H9 (cell line): Measurements from ENCODE around the gene ZNF644. TPM values are rescaled to one million over a fixed set of nuclear protein-coding genes. Genes with fewer than 3 reads are reported as not detected.

Experiments
- DNase-seq: peaks from one replicate; pipeline ENCODE4 v3.0.0-alpha.2; 2017
- H2AFZ ChIP-seq: one replicate; pipeline ENCODE4 v1.6.1; 2013; ENCODE audit warnings: mild to moderate bottlenecking, low read length, control low read depth, moderate library complexity
- H2AK5ac ChIP-seq: 2 replicates; pipeline ENCODE4 v1.6.1; 2013; ENCODE audit warnings: low read length, control low read depth, mixed read lengths; ENCODE audit not compliant: insufficient read length
- H2BK120ac ChIP-seq: one replicate; pipeline ENCODE4 v1.6.1; 2013; ENCODE audit warnings: low read depth, mild to moderate bottlenecking, low read length, control low read depth, inconsistent platforms; ENCODE audit not compliant: poor library complexity, severe bottlenecking
- H2BK12ac ChIP-seq: 2 replicates; pipeline ENCODE4 v1.6.1; 2013; ENCODE audit warnings: low read length, control low read depth, mixed read lengths, low read depth; ENCODE audit not compliant: insufficient read length
- H2BK15ac ChIP-seq: 2 replicates; pipeline ENCODE4 v1.6.1; 2013; ENCODE audit warnings: low read depth, low read length, control low read depth
- H2BK20ac ChIP-seq: one replicate; pipeline ENCODE4 v1.6.1; 2013; ENCODE audit warnings: low read depth, mild to moderate bottlenecking, low read length, control low read depth, inconsistent platforms; ENCODE audit not compliant: poor library complexity, severe bottlenecking
- H2BK5ac ChIP-seq: 2 replicates; pipeline ENCODE4 v1.6.1; 2013; ENCODE audit warnings: low read length, control low read depth, mixed read lengths; ENCODE audit not compliant: insufficient read length
- H3K14ac ChIP-seq: 2 replicates; pipeline ENCODE4 v1.6.1; 2013; ENCODE audit warnings: low read length, control low read depth; ENCODE audit not compliant: insufficient read depth
- H3K18ac ChIP-seq: 2 replicates; pipeline ENCODE4 v1.6.1; 2013; ENCODE audit warnings: low read depth, mild to moderate bottlenecking, mixed read lengths, low read length, control low read depth; ENCODE audit not compliant: insufficient read length
- H3K23ac ChIP-seq: 2 replicates; pipeline ENCODE4 v1.6.1; 2013; ENCODE audit warnings: low read length, control low read depth, mixed read lengths, low read depth; ENCODE audit not compliant: insufficient read length
- H3K23me2 ChIP-seq: 2 replicates; pipeline ENCODE4 v1.6.1; 2013; ENCODE audit warnings: low read depth, mild to moderate bottlenecking, mixed read lengths, low read length, control low read depth; ENCODE audit not compliant: insufficient read length, poor library complexity, severe bottlenecking
- H3K27ac ChIP-seq: 2 replicates; pipeline ENCODE4 v1.5.1; 2013; ENCODE audit warnings: low read length, control low read depth, mixed read lengths, low read depth; ENCODE audit not compliant: insufficient read length
- H3K27me3 ChIP-seq: 2 replicates; pipeline ENCODE4 v1.6.1; 2013; ENCODE audit warnings: low read length, control low read depth, inconsistent platforms; ENCODE audit not compliant: insufficient read depth
- H3K4ac ChIP-seq: 2 replicates; pipeline ENCODE4 v1.6.1; 2013; ENCODE audit warnings: low read depth, mild to moderate bottlenecking, control low read depth, inconsistent platforms, low read length, moderate library complexity
- H3K4me1 ChIP-seq: 2 replicates; pipeline ENCODE4 v1.6.1; 2013; ENCODE audit warnings: low read length, control low read depth, inconsistent platforms; ENCODE audit not compliant: insufficient read depth
- H3K4me2 ChIP-seq: 2 replicates; pipeline ENCODE4 v1.6.1; 2013; ENCODE audit warnings: low read length, control low read depth, mixed read lengths; ENCODE audit not compliant: insufficient read length, insufficient read depth
- H3K56ac ChIP-seq: 2 replicates; pipeline ENCODE4 v1.6.1; 2013; ENCODE audit warnings: low read depth, mild to moderate bottlenecking, mixed read lengths, low read length, control low read depth; ENCODE audit not compliant: insufficient read length
- H3K79me1 ChIP-seq: 2 replicates; pipeline ENCODE4 v1.6.1; 2013; ENCODE audit warnings: low read depth, mild to moderate bottlenecking, moderate library complexity, low read length, control low read depth, inconsistent platforms; ENCODE audit not compliant: insufficient read depth, poor library complexity, severe bottlenecking
- H3K79me2 ChIP-seq: 2 replicates; pipeline ENCODE4 v1.6.1; 2013; ENCODE audit warnings: low read length, control low read depth, inconsistent platforms; ENCODE audit not compliant: insufficient read depth
- H3K9ac ChIP-seq: 2 replicates; pipeline ENCODE4 v1.6.1; 2013; ENCODE audit warnings: low read length, control low read depth, mixed read lengths; ENCODE audit not compliant: insufficient read length; ENCODE audit errors: extremely low read depth
- H3K9me3 ChIP-seq: one replicate; pipeline ENCODE4 v1.6.1; 2013; ENCODE audit warnings: low read depth, low read length, inconsistent platforms; ENCODE audit not compliant: control insufficient read depth
- H3T11ph ChIP-seq: one replicate; pipeline ENCODE4 v1.6.1; 2013; ENCODE audit warnings: mild to moderate bottlenecking, low read length, control low read depth, inconsistent platforms
- H4K20me1 ChIP-seq: one replicate; pipeline ENCODE4 v1.6.1; 2013; ENCODE audit not compliant: control insufficient read depth, insufficient read length, insufficient read depth
- H4K5ac ChIP-seq: 2 replicates; pipeline ENCODE4 v1.6.1; 2013; ENCODE audit warnings: low read depth, mild to moderate bottlenecking, mixed read lengths, low read length, control low read depth; ENCODE audit not compliant: insufficient read length
- H4K8ac ChIP-seq: replicated peaks from 2 replicates; pipeline ENCODE4 v1.6.1; 2013; ENCODE audit warnings: low read length, control low read depth, mixed read lengths, low read depth; ENCODE audit not compliant: insufficient read length
- H4K91ac ChIP-seq: 2 replicates; pipeline ENCODE4 v1.6.1; 2013; ENCODE audit warnings: low read depth, mild to moderate bottlenecking, moderate library complexity, mixed read lengths, low read length, control low read depth; ENCODE audit not compliant: insufficient read length
- H3K27ac Mint-ChIP-seq, 3 experiments: 2 replicates in 2 of 3; 3 replicates in 1 of 3; pipeline ENCODE4 v1.8.0; 2020 to 2021; ENCODE audit warnings: mixed read lengths in 3 of 3, mild to moderate bottlenecking in 1 of 3, moderate library complexity in 1 of 3
- H3K27me3 Mint-ChIP-seq: 2 replicates; pipeline ENCODE4 v1.8.0; 2021; ENCODE audit warnings: low read depth, mild to moderate bottlenecking, moderate library complexity, mixed read lengths
- H3K36me3 Mint-ChIP-seq, 3 experiments: 2 replicates in 2 of 3; 3 replicates in 1 of 3; pipeline ENCODE4 v1.8.0; 2020 to 2021; ENCODE audit warnings: low read depth in 3 of 3, mixed read lengths in 3 of 3; ENCODE audit not compliant: insufficient read depth in 1 of 3
- H3K4me1 Mint-ChIP-seq, 2 experiments: 2 replicates each; pipeline ENCODE4 v1.8.0; 2020; ENCODE audit warnings: mixed read lengths in 2 of 2
- H3K4me3 Mint-ChIP-seq, 2 experiments: 2 replicates in 1 of 2; 3 replicates in 1 of 2; pipeline ENCODE4 v1.8.0; 2020 to 2021; ENCODE audit warnings: mild to moderate bottlenecking in 2 of 2, mixed read lengths in 2 of 2, moderate library complexity in 1 of 2
- H3K9me3 Mint-ChIP-seq, 2 experiments: 2 replicates in 1 of 2; 3 replicates in 1 of 2; pipeline ENCODE4 v1.8.0; 2020; ENCODE audit warnings: mild to moderate bottlenecking in 2 of 2, mixed read lengths in 2 of 2, moderate library complexity in 1 of 2
- CTCF ChIP-seq: fragments of 200-600 bp; sonication (generic); conservative IDR thresholded peaks from 3 replicates; pipeline ENCODE4 v1.8.0; 2021; ENCODE audit warnings: antibody characterized with exemption, mild to moderate bottlenecking
- WGBS: extraction: QIAGEN DNeasy Blood & Tissue Kit; methylation state at CpG from one replicate; pipeline ENCODE4 v1.1.7; 2013; ENCODE audit warnings: missing lambda C conversion rate, low lambda C conversion rate, mixed read lengths; ENCODE audit not compliant: insufficient read length; ENCODE audit errors: extremely low coverage; 5-methylcytosine and 5-hydroxymethylcytosine counted together
- total RNA-seq: library from RNA; stranded (reverse); gene quantifications from 2 replicates; pipeline ENCODE4 v1.2.1, GENCODE V29; 2021

ZNF644 gene
- total RNA-seq, 1 experiment from 2014 or later, result 78.9 TPM

- Histone ChIP-seq H4K91ac (no peak overlapping the region), H3K27me3 (no peaks in the 10 kb centered on the region), H2BK15ac (no peak overlapping the region), H3K4me1 (peaks cover 2% of the 10 kb centered on the region; the same call in 1 of the 2 replicates), H3K4ac (no peak overlapping the region), H3K14ac (no peak overlapping the region), H4K8ac (no peak overlapping the region), H3K18ac (no peak overlapping the region), H3K79me2 (peaks cover 11% of the 10 kb centered on the region; the same call in 1 of the 2 replicates), H3K9me3 (no peaks in the 10 kb centered on the region), H3K23me2 (no peaks in the 10 kb centered on the region), H4K20me1 (no peaks in the 10 kb centered on the region), H2BK5ac (no peak overlapping the region), H3K27ac (no peak overlapping the region), H3K56ac (no peak overlapping the region), H3K79me1 (no peaks in the 10 kb centered on the region), H3K23ac (no peak overlapping the region), H2BK120ac (no peak overlapping the region), H2AK5ac (no peak overlapping the region), H3K9ac (no peak overlapping the region), H2BK20ac (no peak overlapping the region), H3T11ph (no peak overlapping the region), H4K5ac (no peak overlapping the region), H2BK12ac (no peak overlapping the region), H3K4me2 (no peak overlapping the region), H2AFZ (no peak overlapping the region)
- Mint-ChIP-seq H3K27me3 (no peaks in the 10 kb centered on the region), H3K4me3 (no peak overlapping the region), H3K4me1 (peaks cover 42 to 46% of the 10 kb centered on the region in 2 experiments), H3K36me3 (peaks cover 2 to 23% (median 20%) of the 10 kb centered on the region in 3 experiments; a peak in 5 of 7 replicates), H3K27ac (peak overlapping the region in 2 of 3 experiments; percentile 40 to 70; a peak in 3 of 7 replicates), H3K9me3 (no peaks in the 10 kb centered on the region)
- no peak for DNase-seq
- no CpG with 5 or more reads among the region's 1 CpG for WGBS
- TF ChIP-seq CTCF, result no peak
Measured at GRCh38 chr1:90919190-90919719, 102.6 kb downstream of the ZNF644 start.
